GM19438 (cell line): Measurements from ENCODE around the gene ARAP1.

Source experiments
- ATAC-seq: cut with Tn5 transposase; IDR thresholded peaks from one replicate; pipeline ENCODE4 v1.9.1; 2021; ENCODE audit warnings: low read depth; ENCODE audit not compliant: unreplicated experiment

ARAP1 gene

GRCh38 chr11:72764503-72764902 is 12.3 kb upstream of the ARAP1 start:
- no peak for ATAC-seq

GRCh38 chr11:72763823-72764222 is 11.6 kb upstream of the ARAP1 start:
- no peak for ATAC-seq

- ATAC-seq: no peak
Observed at GRCh38 chr11:72762641-72763304, 10.6 kb upstream of the ARAP1 start.

- ATAC-seq: no peak
Observed at GRCh38 chr11:72760539-72761405, 8.6 kb upstream of the ARAP1 start.

- ATAC-seq: no peak
Observed at GRCh38 chr11:72759468-72759985, 7.3 kb upstream of the ARAP1 start.

GRCh38 chr11:72758690-72759389 is 6.6 kb upstream of the ARAP1 start:
- no peak for ATAC-seq

GRCh38 chr11:72758304-72758689 is 6.1 kb upstream of the ARAP1 start:
- no peak for ATAC-seq

GRCh38 chr11:72755713-72756285 is 3.6 kb upstream of the ARAP1 start:
- ATAC-seq: no peak

GRCh38 chr11:72754544-72755155 is 2.4 kb upstream of the ARAP1 start:
- no peak for ATAC-seq

- no peak for ATAC-seq
Observed at GRCh38 chr11:72754149-72754543, 1.9 kb upstream of the ARAP1 start.

GRCh38 chr11:72753341-72754148 is 1.3 kb upstream of the ARAP1 start:
- ATAC-seq: no peak

- no peak for ATAC-seq
Observed at GRCh38 chr11:72751116-72752087, 806 bp downstream of the ARAP1 start.

GRCh38 chr11:72750556-72751115 is 1.6 kb downstream of the ARAP1 start:
- ATAC-seq: no peak

- ATAC-seq: no peak
Observed at GRCh38 chr11:72750086-72750485, 2.1 kb downstream of the ARAP1 start.

GRCh38 chr11:72747289-72747855 is 4.8 kb downstream of the ARAP1 start:
- no peak for ATAC-seq

GRCh38 chr11:72746821-72747220 is 5.4 kb downstream of the ARAP1 start:
- ATAC-seq: no peak

- no peak for ATAC-seq
Observed at GRCh38 chr11:72745925-72746550, 6.2 kb downstream of the ARAP1 start.
